ENCODE results near the gene EXT2.

- TF ChIP-seq CTCF (IDR thresholded peaks at IDR 0.05 in 2 of 3, conservative IDR thresholded peaks at IDR 0.05 in 1 of 3; ENCODE audit: borderline replicate concordance in 1 of 3, insufficient read depth in 1 of 3, low read depth in 2 of 3, low read length in 2 of 3) (no peak), TCF7L2 (IDR thresholded peaks at IDR 0.05; ENCODE audit: borderline replicate concordance, extremely low read depth, insufficient read depth, insufficient read length) (no peak), RAD21 (IDR thresholded peaks at IDR 0.05; ENCODE audit: low read depth) (no peak), SP1 (IDR thresholded peaks at IDR 0.05; ENCODE audit: low read depth) (no peak), JUND (IDR thresholded peaks at IDR 0.05) (no peak), MAX (IDR thresholded peaks at IDR 0.05) (no peak), REST (IDR thresholded peaks at IDR 0.05; ENCODE audit: low read depth) (no peak)
These were observed 187.1 kb downstream of the EXT2 start for GRCh38 chr11:44282620-44283019.
